Measurements from ENCODE around the gene ACSM3.

DNA sequence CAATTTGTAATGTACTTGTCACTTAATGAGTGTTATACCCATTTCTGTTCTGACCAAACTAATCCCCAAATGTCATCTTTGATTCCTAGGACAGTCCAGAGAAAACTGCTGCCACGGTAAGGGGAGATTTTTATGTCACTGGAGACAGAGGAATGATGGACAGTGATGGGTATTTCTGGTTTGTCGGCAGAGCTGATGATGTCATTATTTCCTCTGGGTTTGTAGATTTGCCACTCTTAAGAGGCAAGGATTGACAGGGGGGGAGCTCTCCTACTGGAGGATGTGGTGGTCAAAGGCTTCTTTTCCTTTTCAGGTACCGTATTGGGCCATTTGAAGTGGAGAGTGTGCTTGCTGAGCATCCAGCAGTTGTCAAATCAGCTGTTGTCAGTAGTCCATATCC, 34.7 kb upstream of the ACSM3 start:
- TF ChIP-seq CTCF (IDR thresholded peaks at IDR 0.05) (no peak), POLR2A (IDR thresholded peaks at IDR 0.05) (no peak)

Measured in testis (tissue), 2 donors.